ENCODE results near the gene SYDE1. TPM values are rescaled to one million over a fixed set of nuclear protein-coding genes. Genes with fewer than 3 reads are reported as not detected.

SYDE1 gene
- total and polyA plus RNA-seq, 7 donors: 2.3 to 4.9 (median 4.5) TPM

DNA sequence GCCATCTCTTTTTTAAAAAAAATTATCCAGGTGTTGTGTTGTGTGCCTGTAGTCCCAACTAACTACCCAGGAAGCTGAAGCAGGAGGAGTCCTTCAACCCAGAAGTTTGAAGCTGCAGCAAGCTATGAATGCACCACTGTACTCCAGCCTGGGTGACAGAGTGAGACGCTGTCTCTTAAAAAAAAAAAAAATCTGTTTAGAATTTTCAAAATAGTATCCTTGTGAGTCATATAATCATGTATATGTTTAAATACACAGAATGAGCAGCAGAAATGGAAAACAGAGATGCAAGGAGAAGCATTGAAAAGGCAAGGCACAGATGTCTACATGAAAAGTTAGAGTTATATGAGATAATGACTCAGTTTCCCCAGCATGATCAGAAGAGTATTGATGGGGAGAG lies 31.2 kb downstream of the SYDE1 start:
- ATAC-seq (no peak), DNase-seq (no peak)
- intact Hi-C loops (cut with DNase I): no loop called here
- H3K9me3 ChIP-seq: no peaks in the 10 kb centered on the region
- H3K27me3 ChIP-seq (ENCODE audit: insufficient read depth in 3 of 3, low read length in 2 of 3): no peaks in the 10 kb centered on the region
- H3K4me3 ChIP-seq: no peak overlapping the region
- no peaks in the 10 kb centered on the region for H3K4me1 ChIP-seq
- TF ChIP-seq, protein P1, sequence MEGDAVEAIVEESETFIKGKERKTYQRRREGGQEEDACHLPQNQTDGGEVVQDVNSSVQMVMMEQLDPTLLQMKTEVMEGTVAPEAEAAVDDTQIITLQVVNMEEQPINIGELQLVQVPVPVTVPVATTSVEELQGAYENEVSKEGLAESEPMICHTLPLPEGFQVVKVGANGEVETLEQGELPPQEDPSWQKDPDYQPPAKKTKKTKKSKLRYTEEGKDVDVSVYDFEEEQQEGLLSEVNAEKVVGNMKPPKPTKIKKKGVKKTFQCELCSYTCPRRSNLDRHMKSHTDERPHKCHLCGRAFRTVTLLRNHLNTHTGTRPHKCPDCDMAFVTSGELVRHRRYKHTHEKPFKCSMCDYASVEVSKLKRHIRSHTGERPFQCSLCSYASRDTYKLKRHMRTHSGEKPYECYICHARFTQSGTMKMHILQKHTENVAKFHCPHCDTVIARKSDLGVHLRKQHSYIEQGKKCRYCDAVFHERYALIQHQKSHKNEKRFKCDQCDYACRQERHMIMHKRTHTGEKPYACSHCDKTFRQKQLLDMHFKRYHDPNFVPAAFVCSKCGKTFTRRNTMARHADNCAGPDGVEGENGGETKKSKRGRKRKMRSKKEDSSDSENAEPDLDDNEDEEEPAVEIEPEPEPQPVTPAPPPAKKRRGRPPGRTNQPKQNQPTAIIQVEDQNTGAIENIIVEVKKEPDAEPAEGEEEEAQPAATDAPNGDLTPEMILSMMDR (IDR thresholded peaks at IDR 0.05): no peak
- WGBS, 3 donors: 80 to 97% (median 88%) methylated on average over 1 of the region's 1 CpG
- H3K27ac ChIP-seq: no peak overlapping the region
- no peaks in the 10 kb centered on the region for H3K36me3 ChIP-seq (ENCODE audit: insufficient read depth in 1 of 2, low read depth in 1 of 2)

GRCh38 chr19:15141143-15141542 lies 33.9 kb downstream of the SYDE1 start:
- intact Hi-C loops (cut with DNase I): no loop called here
- Histone ChIP-seq H3K4me3 (no peak overlapping the region), H3K27me3 (ENCODE audit: insufficient read depth in 3 of 3, low read length in 2 of 3) (no peaks in the 10 kb centered on the region), H3K27ac (no peak overlapping the region), H3K4me1 (no peaks in the 10 kb centered on the region), H3K36me3 (ENCODE audit: insufficient read depth in 1 of 2, low read depth in 1 of 2) (no peaks in the 10 kb centered on the region), H3K9me3 (no peaks in the 10 kb centered on the region)
- TF ChIP-seq, protein P1 (IDR thresholded peaks at IDR 0.05): no peak
- no peak for DNase-seq
- no peak for ATAC-seq
- WGBS, 3 donors: 91 to 93% (median 92%) methylated on average over 25 of the region's 25 CpGs

GRCh38 chr19:15142313-15142712 lies 35.1 kb downstream of the SYDE1 start:
- TF ChIP-seq, protein P1 (IDR thresholded peaks at IDR 0.05): no peak
- Histone ChIP-seq H3K27me3 (ENCODE audit: insufficient read depth in 3 of 3, low read length in 2 of 3) (no peaks in the 10 kb centered on the region), H3K4me1 (no peaks in the 10 kb centered on the region), H3K9me3 (no peaks in the 10 kb centered on the region), H3K4me3 (no peak overlapping the region), H3K36me3 (ENCODE audit: insufficient read depth in 1 of 2, low read depth in 1 of 2) (no peaks in the 10 kb centered on the region), H3K27ac (no peak overlapping the region)
- WGBS, 3 donors: 85 to 89% (median 87%) methylated on average over 5 of the region's 5 CpGs
- intact Hi-C loops (cut with DNase I): no loop called here
- DNase-seq (no peak), ATAC-seq (no peak)

DNA sequence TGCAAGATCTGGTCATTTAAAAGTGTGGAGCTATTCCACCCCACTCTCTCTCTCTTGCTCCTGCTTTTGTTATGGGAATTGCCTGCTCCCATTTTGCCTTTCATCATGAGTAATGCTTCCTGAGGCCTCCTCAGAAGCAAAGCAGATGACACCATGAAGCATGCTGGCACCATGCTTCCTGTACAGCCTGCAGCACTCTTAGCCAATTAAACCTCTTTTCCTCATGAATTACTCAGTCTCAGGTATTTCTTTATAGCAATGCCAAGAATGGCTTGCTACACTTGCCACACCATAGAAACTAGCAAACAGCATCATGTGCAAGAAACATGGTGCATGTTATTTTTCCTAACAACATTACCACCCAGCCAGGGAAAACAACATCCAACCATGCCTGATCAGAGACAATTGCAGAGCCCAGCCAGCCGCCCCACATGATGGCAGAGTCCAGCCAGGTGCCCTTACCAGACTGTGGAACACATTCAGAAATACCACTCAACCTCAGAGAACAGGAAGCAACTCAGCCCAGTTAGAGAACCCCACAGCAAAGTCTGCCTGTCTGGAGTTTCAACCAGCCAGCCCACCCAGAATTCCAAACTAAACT lies 36.9 kb downstream of the SYDE1 start:
- Histone ChIP-seq H3K27me3 (ENCODE audit: insufficient read depth in 3 of 3, low read length in 2 of 3) (no peaks in the 10 kb centered on the region), H3K27ac (no peak overlapping the region), H3K9me3 (no peaks in the 10 kb centered on the region), H3K36me3 (ENCODE audit: insufficient read depth in 1 of 2, low read depth in 1 of 2) (no peaks in the 10 kb centered on the region), H3K4me3 (no peak overlapping the region), H3K4me1 (no peaks in the 10 kb centered on the region)
- ATAC-seq (no peak), DNase-seq (no peak)
- intact Hi-C loops (cut with DNase I): no loop called here
- TF ChIP-seq, protein P1 (IDR thresholded peaks at IDR 0.05): no peak
- WGBS, 3 donors: 92 to 93% (median 92%) methylated on average over 1 of the region's 1 CpG

DNA sequence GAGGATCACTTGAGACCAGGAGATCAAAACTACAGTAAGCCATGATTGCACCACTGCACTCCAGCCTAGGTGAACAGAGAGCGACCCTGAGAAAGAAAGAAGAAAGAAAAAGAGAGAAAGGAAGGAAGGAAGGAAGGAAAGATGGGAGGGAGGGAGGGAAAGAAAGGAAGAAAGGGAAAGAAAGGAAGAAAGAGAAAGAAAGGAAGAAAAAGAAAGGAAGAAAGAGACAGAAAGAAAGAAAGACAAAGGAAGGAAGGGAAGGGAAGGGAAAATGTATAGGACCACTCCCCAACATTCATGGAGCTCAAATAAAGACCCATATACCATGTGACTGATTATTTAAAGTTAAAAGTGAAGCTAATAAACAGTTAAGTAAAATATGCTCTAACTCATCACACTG lies 39.9 kb downstream of the SYDE1 start:
- 88 to 92% (median 89%) methylated on average over 1 of the region's 1 CpG for WGBS, 3 donors

More for the DNA sequence above, 39.9 kb downstream of the SYDE1 start:
- Histone ChIP-seq H3K9me3 (no peaks in the 10 kb centered on the region), H3K27me3 (ENCODE audit: insufficient read depth in 3 of 3, low read length in 2 of 3) (no peaks in the 10 kb centered on the region), H3K36me3 (ENCODE audit: insufficient read depth in 1 of 2, low read depth in 1 of 2) (no peaks in the 10 kb centered on the region), H3K27ac (no peak overlapping the region), H3K4me3 (no peak overlapping the region), H3K4me1 (no peaks in the 10 kb centered on the region)
- intact Hi-C loops (cut with DNase I): loop anchor here in 1 of 2 donors (5.0 kb wide), 1 partner anchor 50 kb away; no protein-coding TSS in a partner anchor
- TF ChIP-seq, protein P1 (IDR thresholded peaks at IDR 0.05): no peak
- no peak for ATAC-seq
- DNase-seq: no peak
